HEK293 (cell line): ENCODE results near the gene LSM11.

Experiments
- CTCF ChIA-PET: fragments of 350-600 bp; formaldehyde crosslinking; extraction: SDS; loops from one replicate; lab custom pipeline; 2021; ENCODE audit warnings: antibody characterized with exemption; lab: Yijun Ruan, JAX
- POLR2A ChIA-PET: fragments of 300-600 bp; formaldehyde crosslinking; extraction: SDS; loops from one replicate; lab custom pipeline; 2020; ENCODE audit warnings: antibody characterized with exemption, inconsistent platforms; lab: Yijun Ruan, JAX
- H3K27ac ChIP-seq: fragments of 200-500 bp; sonication (Bioruptor generic); 2 replicates; pipeline ENCODE4 v1.5.1; 2014; ENCODE audit warnings: low read depth, low read length, control low read depth, inconsistent platforms; ENCODE audit errors: extremely low read depth
- H3K36me3 ChIP-seq, 2 experiments: fragments of 200-500 bp in 1 of 2; sonication (Bioruptor generic) in 1 of 2; 1 replicate in 1 of 2; 2 replicates in 1 of 2; pipeline ENCODE4 v1.5.1; 2014 to 2017; ENCODE audit warnings: inconsistent platforms in 2 of 2, low read length in 2 of 2; ENCODE audit not compliant: control insufficient read depth in 2 of 2, insufficient read depth in 1 of 2
- H3K4me1 ChIP-seq: fragments of 200-500 bp; sonication (Bioruptor generic); 2 replicates; pipeline ENCODE4 v1.5.1; 2014; ENCODE audit warnings: mild to moderate bottlenecking, low read length, inconsistent platforms; ENCODE audit not compliant: control insufficient read depth, insufficient read depth
- H3K4me3 ChIP-seq: 2 replicates; pipeline ENCODE4 v1.5.1; 2011; ENCODE audit warnings: low read depth, mild to moderate bottlenecking, control low read depth, low read length, moderate library complexity
- H3K9me3 ChIP-seq: fragments of 200-500 bp; sonication (Bioruptor generic); 2 replicates; pipeline ENCODE4 v1.5.1; 2014; ENCODE audit warnings: low read depth, low read length, inconsistent platforms; ENCODE audit not compliant: control insufficient read depth, insufficient read depth
- CTCF ChIP-seq: fragments of 450-650 bp; formaldehyde crosslinking; IDR thresholded peaks from 2 replicates; pipeline ENCODE4 v1.5.1; 2016; ENCODE audit warnings: missing biosample characterization, missing genetic modification characterization
- GLIS1 ChIP-seq: fragments of 450-650 bp; formaldehyde crosslinking; IDR thresholded peaks from 2 replicates; pipeline ENCODE4 v1.5.1; 2016; ENCODE audit warnings: missing biosample characterization, missing genetic modification characterization
- MYNN ChIP-seq: fragments of 450-650 bp; formaldehyde crosslinking; IDR thresholded peaks from 2 replicates; pipeline ENCODE4 v1.5.1; 2016; ENCODE audit warnings: missing biosample characterization, missing genetic modification characterization, borderline replicate concordance
- PATZ1 ChIP-seq: fragments of 450-650 bp; formaldehyde crosslinking; IDR thresholded peaks from 2 replicates; pipeline ENCODE4 v1.5.1; 2016; ENCODE audit warnings: missing biosample characterization, missing genetic modification characterization
- SETDB1 ChIP-seq: IDR thresholded peaks from one replicate; pipeline ENCODE4 v1.6.1; 2017; ENCODE audit warnings: mild to moderate bottlenecking, low read length, moderate library complexity, mixed read lengths; ENCODE audit not compliant: insufficient read length
- ZNF148 ChIP-seq: fragments of 450-650 bp; formaldehyde crosslinking; IDR thresholded peaks from 2 replicates; pipeline ENCODE4 v1.5.0; 2017; ENCODE audit warnings: missing biosample characterization, missing genetic modification characterization, borderline replicate concordance
- ZNF202 ChIP-seq: fragments of 450-650 bp; formaldehyde crosslinking; IDR thresholded peaks from 2 replicates; pipeline ENCODE4 v1.5.1; 2016; ENCODE audit warnings: missing biosample characterization, missing genetic modification characterization, borderline replicate concordance
- ZNF302 ChIP-seq: fragments of 450-650 bp; formaldehyde crosslinking; IDR thresholded peaks from 2 replicates; pipeline ENCODE4 v1.5.1; 2016; ENCODE audit warnings: missing biosample characterization, missing genetic modification characterization, low read depth
- ZNF311 ChIP-seq: fragments of 450-650 bp; formaldehyde crosslinking; IDR thresholded peaks from 2 replicates; pipeline ENCODE4 v1.5.1; 2017; ENCODE audit warnings: missing biosample characterization, missing genetic modification characterization, borderline replicate concordance
- ZNF37A ChIP-seq: fragments of 450-650 bp; IDR thresholded peaks from 2 replicates; pipeline ENCODE4 v1.5.1; 2018; ENCODE audit warnings: missing biosample characterization, missing genetic modification characterization
- ZNF404 ChIP-seq: fragments of 450-650 bp; formaldehyde crosslinking; IDR thresholded peaks from 2 replicates; pipeline ENCODE4 v1.5.1; 2017; ENCODE audit warnings: missing biosample characterization, missing genetic modification characterization
- ZNF433 ChIP-seq: fragments of 450-650 bp; formaldehyde crosslinking; IDR thresholded peaks from 2 replicates; pipeline ENCODE4 v1.5.1; 2016; ENCODE audit warnings: missing biosample characterization, missing genetic modification characterization, low read depth
- ZNF473 ChIP-seq: fragments of 450-650 bp; formaldehyde crosslinking; IDR thresholded peaks from 2 replicates; pipeline ENCODE4 v1.5.1; 2017; ENCODE audit warnings: missing biosample characterization, missing genetic modification characterization
- ZNF488 ChIP-seq: fragments of 450-650 bp; formaldehyde crosslinking; IDR thresholded peaks from 2 replicates; pipeline ENCODE4 v1.5.1; 2016; ENCODE audit warnings: missing biosample characterization, missing genetic modification characterization
- ZNF555 ChIP-seq: fragments of 450-650 bp; formaldehyde crosslinking; conservative IDR thresholded peaks from 2 replicates; pipeline ENCODE4 v1.5.1; 2017; ENCODE audit warnings: missing biosample characterization, mild to moderate bottlenecking, missing genetic modification characterization, inconsistent platforms
- ZNF596 ChIP-seq: fragments of 450-650 bp; IDR thresholded peaks from 2 replicates; pipeline ENCODE4 v1.5.0; 2018; ENCODE audit warnings: missing biosample characterization, mild to moderate bottlenecking, missing genetic modification characterization, moderate library complexity
- ZNF660 ChIP-seq: fragments of 450-650 bp; IDR thresholded peaks from 2 replicates; pipeline ENCODE4 v1.5.1; 2018; ENCODE audit warnings: missing biosample characterization, mild to moderate bottlenecking, missing genetic modification characterization
- ZNF776 ChIP-seq: fragments of 450-650 bp; formaldehyde crosslinking; IDR thresholded peaks from 2 replicates; pipeline ENCODE4 v1.5.0; 2017; ENCODE audit warnings: missing biosample characterization, missing genetic modification characterization, borderline replicate concordance
- ZNF837 ChIP-seq: fragments of 450-650 bp; formaldehyde crosslinking; IDR thresholded peaks from 2 replicates; pipeline ENCODE4 v1.5.1; 2016; ENCODE audit warnings: missing biosample characterization, missing genetic modification characterization
- TF ChIP-seq, protein P1 (sequence below): fragments of 450-650 bp; formaldehyde crosslinking; IDR thresholded peaks from 2 replicates; pipeline ENCODE4 v1.5.1; 2016; ENCODE audit warnings: missing biosample characterization, missing genetic modification characterization, low read depth

The LSM11 gene

DNA sequence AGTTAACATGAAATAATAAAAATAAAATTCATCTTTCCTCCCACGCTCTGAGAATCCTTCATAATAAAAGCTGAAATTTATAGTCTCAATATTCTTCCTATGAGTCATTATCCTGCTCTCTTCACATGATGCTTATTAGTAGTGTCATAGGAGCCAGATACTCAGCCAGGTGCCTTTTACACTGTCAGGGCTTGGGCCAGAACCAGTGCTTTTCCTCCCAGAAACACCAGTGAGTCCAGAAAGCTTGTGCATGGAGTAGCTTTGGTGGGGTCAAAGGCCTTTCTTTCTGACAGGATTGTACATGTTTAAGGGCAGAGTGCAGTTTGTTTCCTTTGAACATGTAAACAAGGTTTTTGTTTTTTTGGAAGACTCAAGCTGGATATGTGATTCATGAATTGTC lies 6.8 kb downstream of the LSM11 start:
- Histone ChIP-seq H3K36me3 (peaks cover 20 to 33% of the 10 kb centered on the region in 2 experiments), H3K27ac (no peak overlapping the region), H3K9me3 (no peaks in the 10 kb centered on the region), H3K4me3 (no peak overlapping the region), H3K4me1 (peaks cover 2% of the 10 kb centered on the region; the same call in 1 of the 2 replicates)
- POLR2A ChIA-PET: interaction anchor here (0.6 kb wide), 1 partner anchor 101 kb away, joined by 3 read pairs; no protein-coding TSS in a partner anchor
- CTCF ChIA-PET: interaction anchor here (0.6 to 1.4 kb wide), 3 partner anchors 11 to 76 kb away, joined by 3 read pairs; no protein-coding TSS in a partner anchor
- TF ChIP-seq GLIS1 (tag by site-specific recombination) (no peak), MYNN (tag by site-specific recombination) (0 out of 2 replicates have a peak, but pooled peaks have one; percentile 43)
- TF ChIP-seq, all 188 proteins: peak for 1

DNA sequence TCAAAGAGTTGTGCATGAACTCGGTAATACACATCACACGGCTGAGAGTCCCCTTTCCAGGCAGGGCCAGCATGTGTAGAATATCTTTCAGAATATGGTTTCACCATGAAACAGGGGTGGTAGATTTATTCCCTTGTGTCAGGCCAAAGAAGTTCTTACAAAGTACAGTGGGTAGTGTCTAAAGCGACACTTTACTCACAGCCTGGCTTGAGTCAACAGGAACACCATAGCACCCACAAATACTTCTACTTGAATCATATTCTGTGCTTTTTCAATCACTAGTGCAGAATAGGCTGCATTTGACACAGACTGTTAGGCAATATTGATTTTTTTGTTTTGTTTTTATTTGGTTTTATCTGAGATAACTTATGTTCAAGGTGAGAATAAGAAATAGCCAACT lies 12.6 kb downstream of the LSM11 start:
- H3K36me3 ChIP-seq: peaks cover 30 to 58% of the 10 kb centered on the region in 2 experiments
- TF ChIP-seq ZNF202 (tag by site-specific recombination) (no peak), ZNF473 (tag by site-specific recombination) (no peak), CTCF (no peak), ZNF776 (tag by site-specific recombination) (no peak), ZNF555 (tag by site-specific recombination) (no peak), ZNF302 (tag by site-specific recombination) (no peak), ZNF837 (no peak), ZNF488 (no peak), ZNF404 (tag by site-specific recombination) (no peak), ZNF311 (tag by site-specific recombination) (no peak), GLIS1 (tag by site-specific recombination) (no peak), ZNF660 (tag by site-specific recombination) (no peak), ZNF433 (tag by site-specific recombination) (no peak), SETDB1 (no peak), ZNF596 (tag by site-specific recombination) (no peak), PATZ1 (tag by site-specific recombination) (no peak)
- TF ChIP-seq, all 188 proteins: peak for 0
- no peaks in the 10 kb centered on the region for H3K4me1 ChIP-seq
- no peaks in the 10 kb centered on the region for H3K9me3 ChIP-seq
- no peak overlapping the region for H3K4me3 ChIP-seq
- ChIA-PET POLR2A (no interaction called here), CTCF (interaction anchor here (1.2 kb wide), 1 partner anchor 239 kb away, joined by 3 read pairs; no protein-coding TSS in a partner anchor)
- H3K27ac ChIP-seq: no peak overlapping the region

DNA sequence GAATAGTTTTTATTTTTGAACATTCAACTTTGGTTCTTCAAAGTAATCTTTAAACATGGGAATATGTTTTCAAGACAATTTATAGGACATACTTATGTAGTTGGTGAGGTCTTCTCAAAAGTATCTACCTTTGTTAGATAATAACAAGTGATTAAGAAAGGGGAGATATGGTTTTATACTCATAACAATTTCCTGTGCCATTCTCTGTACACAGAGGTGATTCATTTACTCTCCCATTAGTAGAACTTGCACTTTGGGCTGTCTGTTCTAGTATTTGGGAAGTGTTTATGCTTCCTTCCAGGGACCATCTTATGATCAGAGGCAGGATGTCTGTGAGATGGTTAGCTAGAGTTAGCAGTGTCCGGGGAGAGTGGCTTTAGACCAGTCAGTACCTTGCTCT lies 15.2 kb downstream of the LSM11 start:
- Histone ChIP-seq H3K27ac (no peak overlapping the region), H3K4me3 (no peak overlapping the region), H3K9me3 (no peaks in the 10 kb centered on the region), H3K4me1 (no peaks in the 10 kb centered on the region), H3K36me3 (peaks cover 24 to 43% of the 10 kb centered on the region in 2 experiments)
- ChIA-PET POLR2A (no interaction called here), CTCF (interaction anchor here (0.7 to 1.6 kb wide), 4 partner anchors 10 to 317 kb away, joined by 3 to 4 read pairs (median 3); partner anchors contain the start of gene LSM11)
- TF ChIP-seq, protein P1, sequence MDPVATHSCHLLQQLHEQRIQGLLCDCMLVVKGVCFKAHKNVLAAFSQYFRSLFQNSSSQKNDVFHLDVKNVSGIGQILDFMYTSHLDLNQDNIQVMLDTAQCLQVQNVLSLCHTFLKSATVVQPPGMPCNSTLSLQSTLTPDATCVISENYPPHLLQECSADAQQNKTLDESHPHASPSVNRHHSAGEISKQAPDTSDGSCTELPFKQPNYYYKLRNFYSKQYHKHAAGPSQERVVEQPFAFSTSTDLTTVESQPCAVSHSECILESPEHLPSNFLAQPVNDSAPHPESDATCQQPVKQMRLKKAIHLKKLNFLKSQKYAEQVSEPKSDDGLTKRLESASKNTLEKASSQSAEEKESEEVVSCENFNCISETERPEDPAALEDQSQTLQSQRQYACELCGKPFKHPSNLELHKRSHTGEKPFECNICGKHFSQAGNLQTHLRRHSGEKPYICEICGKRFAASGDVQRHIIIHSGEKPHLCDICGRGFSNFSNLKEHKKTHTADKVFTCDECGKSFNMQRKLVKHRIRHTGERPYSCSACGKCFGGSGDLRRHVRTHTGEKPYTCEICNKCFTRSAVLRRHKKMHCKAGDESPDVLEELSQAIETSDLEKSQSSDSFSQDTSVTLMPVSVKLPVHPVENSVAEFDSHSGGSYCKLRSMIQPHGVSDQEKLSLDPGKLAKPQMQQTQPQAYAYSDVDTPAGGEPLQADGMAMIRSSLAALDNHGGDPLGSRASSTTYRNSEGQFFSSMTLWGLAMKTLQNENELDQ: no peak
- TF ChIP-seq ZNF37A (tag by site-specific recombination): no peak
- no peak for TF ChIP-seq ZNF148
